NCI-H2107 treated with DMSO at 0.1 percent for 48 hours (cell line): Measurements from ENCODE around the gene GCM1.

Experiments used
- DNase-seq: peaks from one replicate; lab custom pipeline; 2025; ENCODE audit not compliant: unreplicated experiment; lab: John Stamatoyannopoulos, UW

The GCM1 gene

GRCh38 chr6:53154071-53154470 is 5.4 kb upstream of the GCM1 start:
- DNase-seq = no peak

- no peak for DNase-seq
These were observed 3.9 kb upstream of the GCM1 start for GRCh38 chr6:53152576-53152975.

DNA sequence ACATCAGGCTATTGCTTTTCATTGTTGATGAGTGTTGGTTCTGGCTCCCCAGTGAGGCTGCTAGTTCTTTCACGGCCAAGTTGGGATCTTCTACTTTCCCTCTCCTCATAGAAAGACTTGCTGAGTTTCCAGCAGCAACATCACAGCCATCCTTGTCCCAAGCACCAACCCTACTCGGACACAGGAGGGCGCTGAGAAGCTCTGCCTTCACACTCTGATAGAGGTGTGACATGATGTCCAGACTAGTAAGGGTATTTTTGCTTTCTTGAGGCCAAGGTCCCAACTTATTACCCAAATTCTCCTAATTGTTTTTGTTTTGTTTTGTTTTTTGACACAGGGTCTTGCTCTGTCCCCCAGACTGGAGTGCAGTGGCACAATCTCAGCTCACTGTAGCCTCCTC is 3.0 kb upstream of the GCM1 start:
- no peak for DNase-seq

- no peak for DNase-seq
These were observed 3.8 kb downstream of the GCM1 start for GRCh38 chr6:53144802-53145201.

DNA sequence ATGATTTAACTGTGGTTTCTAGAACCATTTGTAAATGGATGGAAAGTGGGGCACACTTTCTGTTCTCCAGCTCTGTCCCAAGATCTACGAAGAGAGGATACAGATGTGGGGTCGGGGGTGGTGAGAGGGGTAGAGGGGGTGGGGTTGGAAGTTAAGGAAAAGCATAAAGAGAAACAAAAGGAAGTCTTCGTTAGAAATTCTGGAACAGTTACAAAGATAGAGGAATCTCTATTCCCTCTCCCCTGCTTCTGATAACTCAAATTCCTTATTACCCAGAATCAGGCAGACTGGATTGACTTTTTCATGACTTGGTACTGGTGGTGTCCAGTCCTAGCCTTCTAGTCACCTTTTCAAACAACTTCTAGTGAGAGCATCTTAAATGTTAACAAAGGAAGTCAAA is 4.9 kb downstream of the GCM1 start:
- DNase-seq = no peak

DNA sequence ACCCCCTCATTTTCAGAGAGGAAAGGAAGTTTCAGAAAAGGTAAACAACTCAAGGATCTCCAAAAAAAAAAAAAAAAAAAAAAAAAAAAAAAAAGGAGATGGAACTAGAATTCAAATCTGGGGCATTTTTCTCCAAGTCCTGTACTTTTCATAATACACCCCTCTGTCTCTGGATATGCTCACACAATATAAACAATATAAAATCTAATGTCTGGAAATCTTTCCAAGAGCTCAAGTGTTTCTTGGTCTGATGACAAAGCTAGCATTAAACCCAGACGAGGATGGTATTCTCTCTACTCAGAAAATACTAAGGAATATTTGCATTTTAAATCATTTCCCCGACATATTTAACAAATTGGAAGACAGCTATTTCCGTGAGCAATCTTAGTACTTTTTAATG is 5.8 kb downstream of the GCM1 start:
- DNase-seq = no peak

- no peak for DNase-seq
These were observed 8.7 kb downstream of the GCM1 start for GRCh38 chr6:53139841-53140413.

DNA sequence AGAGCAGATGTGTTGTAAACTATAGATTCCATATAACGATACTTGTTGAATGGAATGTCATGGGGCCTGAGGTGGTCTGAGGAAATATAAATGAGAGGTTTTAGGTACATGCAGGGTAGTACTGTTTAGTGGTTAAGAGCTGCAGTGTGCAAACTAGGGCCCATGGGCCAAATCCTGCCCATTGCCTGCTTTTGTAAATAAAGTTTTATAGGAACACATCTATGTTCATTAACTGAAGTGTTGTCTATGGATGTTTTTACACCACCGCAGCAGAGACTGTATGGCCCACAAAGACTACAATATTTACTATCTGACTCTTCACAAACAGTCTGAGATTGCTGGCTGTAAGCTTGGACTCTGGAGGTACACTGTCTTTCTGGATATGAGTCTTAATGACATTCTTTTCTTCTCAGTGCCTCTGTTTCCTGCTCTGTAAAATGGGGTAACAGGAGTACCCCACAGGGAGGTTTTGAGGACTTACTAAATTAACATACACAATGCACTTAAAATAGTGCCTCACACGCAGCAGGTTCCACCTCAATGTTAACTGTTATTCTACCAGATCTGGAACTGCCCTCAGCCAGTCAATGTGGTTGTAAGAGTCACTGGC is 12.5 kb downstream of the GCM1 start:
- DNase-seq = no peak

- DNase-seq = no peak
These were observed 13.9 kb downstream of the GCM1 start for GRCh38 chr6:53134601-53135235.

DNA sequence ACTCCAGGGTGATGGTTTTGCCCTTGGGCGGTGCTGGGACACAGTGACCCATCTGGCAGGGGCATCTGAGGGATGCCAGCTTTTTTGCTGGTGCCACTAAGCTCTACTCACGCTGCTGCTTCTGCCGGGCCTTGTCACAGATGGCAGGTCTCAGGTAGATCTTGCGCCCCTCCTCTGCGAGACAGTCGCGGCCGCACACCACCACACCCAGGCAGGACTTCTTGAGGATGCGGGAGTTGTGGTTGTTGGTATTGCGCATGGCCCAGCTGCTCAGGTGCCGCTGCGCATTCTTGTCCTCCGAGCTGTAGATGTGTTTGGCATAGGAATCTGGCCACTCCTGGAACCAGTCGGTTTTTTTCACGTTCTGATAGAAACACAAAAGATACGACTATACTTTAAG is 14.7 kb downstream of the GCM1 start:
- no peak for DNase-seq

GRCh38 chr6:53130569-53131290 is 17.9 kb downstream of the GCM1 start:
- no peak for DNase-seq

DNA sequence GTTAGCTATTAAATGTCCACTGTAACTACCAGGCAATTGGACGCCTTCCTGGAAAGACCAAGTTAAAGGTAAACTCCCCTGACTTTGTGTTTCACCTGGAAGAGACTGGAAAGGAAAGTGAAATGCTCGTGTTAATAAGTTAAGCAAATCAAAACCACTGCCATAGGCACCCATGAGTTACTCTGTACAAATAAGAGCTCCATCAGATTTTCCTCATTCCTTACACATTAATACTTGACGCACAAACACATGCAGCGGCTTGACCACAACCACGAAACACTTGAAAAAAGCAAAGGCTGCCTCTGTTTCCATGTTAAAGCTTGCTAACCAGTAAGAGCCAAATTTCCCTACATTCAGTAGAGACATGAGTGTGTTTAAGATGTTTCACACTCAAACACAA is 19.8 kb downstream of the GCM1 start:
- no peak for DNase-seq

GRCh38 chr6:53125276-53125675 is 23.4 kb downstream of the GCM1 start:
- no peak for DNase-seq

DNA sequence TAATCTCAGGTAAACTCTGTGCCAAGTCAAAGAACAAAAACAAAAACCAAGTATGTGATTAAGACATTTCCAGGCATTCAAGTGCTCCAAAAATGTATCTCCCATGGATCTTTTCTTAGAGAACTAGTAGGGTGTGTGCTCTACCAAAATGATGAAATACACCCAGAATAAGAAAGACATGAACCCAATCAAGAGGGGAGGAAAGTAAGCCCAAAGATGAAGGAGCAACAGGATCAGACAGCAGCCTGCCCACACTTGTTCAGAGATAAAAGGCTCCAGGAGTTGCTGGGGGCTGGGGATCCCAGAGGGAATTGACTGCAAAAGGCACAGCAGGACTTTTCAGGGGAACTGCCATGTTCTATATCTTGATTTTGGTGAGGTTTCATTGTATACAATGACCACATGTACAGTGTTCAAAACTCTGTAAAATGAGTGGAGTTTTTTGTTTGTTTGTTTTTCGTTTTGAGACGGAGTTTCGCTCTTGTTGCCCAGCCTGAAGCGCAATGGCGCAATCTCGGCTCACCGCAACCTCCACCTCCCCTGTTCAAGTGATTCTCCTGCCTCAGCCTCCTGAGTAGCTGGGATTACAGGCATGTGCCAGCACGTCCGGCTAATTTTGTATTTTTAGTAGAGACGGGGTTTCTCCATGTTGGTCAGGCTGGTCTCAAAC is 24.4 kb downstream of the GCM1 start:
- no peak for DNase-seq

DNA sequence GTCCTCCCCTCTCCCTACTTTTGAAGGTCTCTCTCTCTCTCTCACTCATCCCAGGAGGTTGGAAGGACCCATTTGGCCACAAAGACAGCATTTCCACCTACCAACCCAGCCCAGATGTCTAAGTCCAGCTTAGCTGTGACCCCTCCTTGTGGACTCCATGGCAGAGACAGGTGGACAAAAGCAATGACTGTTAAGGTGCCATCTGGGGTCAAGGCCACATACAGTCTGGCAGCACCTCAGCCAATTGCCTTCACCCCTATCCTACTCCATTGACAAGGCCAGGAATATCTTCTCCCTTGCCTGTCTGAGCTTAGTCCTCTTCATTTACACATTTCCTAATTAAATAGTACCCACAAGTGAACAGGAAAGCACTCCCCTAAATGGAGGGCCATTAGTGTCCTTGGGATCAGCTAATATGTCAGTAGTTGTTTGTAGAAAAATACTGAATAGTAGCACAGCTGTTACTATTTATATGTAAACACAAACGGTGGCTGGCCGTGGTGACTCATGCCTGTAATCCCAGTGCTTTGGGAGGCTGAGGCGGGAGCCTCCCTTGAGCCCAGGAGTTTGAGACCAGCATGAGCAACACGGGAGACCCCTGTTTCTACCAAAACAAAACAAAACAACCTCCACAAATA is 28.8 kb downstream of the GCM1 start:
- no peak for DNase-seq

GRCh38 chr6:53119349-53119748 is 29.3 kb downstream of the GCM1 start:
- DNase-seq = no peak

- DNase-seq = no peak
These were observed 32.9 kb downstream of the GCM1 start for GRCh38 chr6:53115741-53116140.

- DNase-seq = no peak
These were observed 33.5 kb downstream of the GCM1 start for GRCh38 chr6:53115113-53115512.

DNA sequence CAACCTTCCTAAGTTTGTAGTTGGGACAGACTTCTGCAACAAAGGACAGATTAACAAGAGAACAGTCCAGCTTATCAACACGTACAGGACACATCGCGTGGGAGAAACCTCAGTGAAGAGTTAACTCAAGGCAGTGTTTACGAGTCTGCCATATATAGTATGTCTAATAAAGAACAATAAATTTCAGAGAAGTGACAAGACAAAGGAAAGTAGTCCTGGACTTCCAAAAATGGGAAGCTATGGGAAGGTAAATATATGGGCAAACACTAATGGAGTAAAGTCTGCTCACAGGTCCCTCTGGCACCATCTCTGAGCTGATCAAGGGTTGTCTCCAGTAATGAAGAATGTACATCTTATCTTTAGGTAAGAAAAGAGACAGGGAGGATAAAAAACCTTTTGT is 34.9 kb downstream of the GCM1 start:
- DNase-seq = no peak

DNA sequence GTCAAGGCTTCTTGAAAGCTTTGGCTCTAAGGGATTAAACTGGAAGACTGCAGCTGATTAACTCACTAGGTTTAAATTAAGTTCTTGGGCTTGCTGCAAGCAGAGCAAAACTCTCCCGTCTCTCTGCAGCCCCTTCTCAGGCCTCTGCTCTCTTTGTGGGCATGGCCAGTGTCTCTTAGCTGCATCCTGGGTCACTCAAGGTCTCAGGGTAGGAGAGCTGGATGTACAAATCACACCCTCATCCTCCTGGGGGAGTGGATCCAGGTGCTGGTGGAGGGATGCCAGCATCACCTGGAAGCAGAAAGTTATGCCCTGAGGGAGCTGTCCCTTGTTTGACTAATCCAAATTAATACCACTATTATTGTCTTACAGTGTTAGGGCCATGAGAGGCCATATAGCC is 35.8 kb downstream of the GCM1 start:
- no peak for DNase-seq

GRCh38 chr6:53112404-53112803 is 36.2 kb downstream of the GCM1 start:
- no peak for DNase-seq
